HG02970 (cell line): Measurements from ENCODE around the gene GNA14.
"Not testable (repeated sequence)": the region's sequence is repeated elsewhere in the genome, so short reads cannot be mapped to it uniquely, and the experiment has no call there.

Experiments
- ATAC-seq: cut with Tn5 transposase; IDR thresholded peaks from one replicate; pipeline ENCODE4 v1.9.1; 2021; ENCODE audit warnings: mild to moderate bottlenecking, moderate library complexity, moderate number of reproducible peaks; ENCODE audit not compliant: unreplicated experiment, low FRiP score

GNA14 gene

DNA sequence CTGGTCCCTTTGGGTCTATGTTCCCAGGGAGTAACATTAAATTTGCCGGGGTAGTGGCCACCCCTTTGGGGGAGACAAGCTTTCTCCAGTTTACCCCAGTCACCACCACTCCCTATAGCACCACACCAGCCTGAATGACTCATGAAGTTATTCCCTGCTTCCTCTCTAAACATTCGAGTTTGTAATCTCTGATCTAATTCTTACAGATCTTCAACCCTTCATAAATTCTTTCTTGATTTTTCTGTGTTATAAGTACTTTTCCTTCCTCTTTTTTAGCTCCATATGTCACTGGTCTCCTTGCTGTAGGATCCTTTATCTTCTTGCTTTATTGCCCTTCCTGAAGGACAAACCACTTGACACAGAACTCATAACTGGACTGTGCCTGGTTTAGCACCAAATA lies 55.6 kb downstream of the GNA14 start:
- ATAC-seq: no peak

DNA sequence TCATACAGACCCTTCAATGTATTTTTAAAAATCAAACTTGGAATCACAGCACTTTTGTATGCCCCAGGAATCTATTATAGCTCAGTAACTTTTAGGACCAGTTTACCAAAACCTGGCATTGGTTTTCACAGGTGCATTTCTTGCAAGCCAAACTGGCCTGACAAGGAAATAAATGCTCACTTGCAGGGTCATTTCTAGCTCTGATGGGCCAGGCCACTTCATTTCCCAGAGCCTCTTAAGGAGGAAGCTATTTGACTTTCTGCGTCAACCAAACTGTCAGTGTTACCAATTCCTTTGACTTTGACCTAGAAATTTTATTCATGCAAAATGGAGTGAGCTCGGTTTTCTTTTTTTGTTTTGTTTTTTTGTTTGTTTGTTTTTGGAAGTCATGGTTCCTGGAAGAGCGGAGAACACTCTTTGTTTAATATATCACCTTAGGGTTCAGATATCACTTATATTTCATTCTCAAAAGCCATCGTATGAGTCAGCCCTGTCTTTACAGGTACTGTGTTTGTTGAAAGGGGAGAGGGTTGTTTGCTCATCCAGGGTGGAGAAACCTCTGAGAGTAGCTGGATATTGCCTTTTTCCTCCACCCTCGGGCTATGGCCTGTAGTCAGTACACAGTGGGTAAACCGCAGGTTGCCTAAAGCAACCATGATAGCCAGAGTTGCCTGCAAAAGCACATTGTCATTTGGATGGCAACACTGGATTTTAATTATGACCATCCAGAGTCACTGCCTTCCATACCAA lies 58.9 kb downstream of the GNA14 start:
- ATAC-seq: no peak

DNA sequence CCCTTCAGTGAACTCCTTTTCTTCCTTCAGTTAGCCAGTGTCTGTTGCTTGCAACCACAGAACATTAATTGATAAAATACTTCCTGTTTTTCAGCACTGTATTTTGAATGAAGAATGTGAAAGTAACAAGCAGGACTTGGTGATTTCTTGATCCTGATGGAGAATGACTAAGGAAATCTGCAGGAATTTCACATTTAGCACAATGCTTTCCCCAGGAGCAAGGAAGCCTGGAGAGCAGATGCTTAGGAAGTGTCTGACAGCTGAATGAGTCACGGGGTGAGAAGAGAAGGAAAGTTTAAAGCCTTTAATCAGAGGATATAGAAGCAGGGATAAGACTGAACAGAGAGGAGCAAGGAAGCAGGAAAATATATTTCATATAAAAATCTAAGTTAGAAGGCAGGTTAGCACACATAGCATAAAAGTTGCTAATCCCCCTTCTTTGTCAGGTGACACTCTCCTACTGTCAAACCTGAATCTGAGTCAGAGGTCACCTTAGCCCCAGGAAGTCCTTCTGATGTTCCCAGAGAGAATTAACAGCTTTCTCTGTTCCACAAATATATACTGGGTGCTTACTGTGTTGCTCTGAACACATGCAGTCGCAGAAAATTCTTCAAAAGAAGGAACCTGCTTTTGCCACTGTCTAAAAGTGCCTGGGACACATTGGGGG lies 59.7 kb downstream of the GNA14 start:
- no peak for ATAC-seq

DNA sequence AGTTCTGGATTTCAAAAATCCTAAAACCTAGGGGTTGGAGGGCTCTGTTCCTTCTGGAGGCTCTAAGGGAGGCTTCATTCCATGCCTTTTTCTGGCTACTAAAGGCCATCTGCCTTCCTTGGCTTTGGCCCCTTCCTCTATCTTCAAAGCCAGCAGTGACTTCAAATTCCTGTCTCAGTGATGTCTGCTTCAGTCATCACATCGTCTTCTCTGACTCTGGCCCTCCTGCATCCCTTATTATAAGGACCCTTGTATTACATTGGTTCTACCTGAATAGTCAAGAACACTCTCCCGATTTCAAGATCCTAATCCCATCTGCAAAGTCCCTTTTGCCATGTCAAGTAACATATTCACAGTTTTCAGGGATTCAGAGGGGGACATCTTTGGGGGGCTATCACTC lies 60.3 kb downstream of the GNA14 start:
- ATAC-seq: no peak

DNA sequence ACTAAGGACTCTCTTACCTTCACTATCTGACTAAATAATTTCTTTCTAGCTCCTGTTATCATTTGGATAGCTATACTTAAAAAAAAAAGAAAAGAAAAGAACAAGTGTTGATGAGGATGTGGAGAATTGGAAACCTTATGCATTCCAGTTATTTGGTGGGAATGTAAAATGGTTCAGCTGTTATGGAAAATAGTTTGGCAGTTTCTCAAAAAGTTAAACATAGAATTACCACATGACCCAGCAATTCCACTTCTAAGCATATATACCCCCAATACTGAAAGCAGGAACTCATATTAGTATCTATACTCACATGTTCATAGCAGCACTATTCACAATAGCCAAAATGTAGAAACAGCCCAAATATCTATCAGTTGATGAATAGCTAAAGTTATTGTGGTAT lies 61.1 kb downstream of the GNA14 start:
- no peak for ATAC-seq

DNA sequence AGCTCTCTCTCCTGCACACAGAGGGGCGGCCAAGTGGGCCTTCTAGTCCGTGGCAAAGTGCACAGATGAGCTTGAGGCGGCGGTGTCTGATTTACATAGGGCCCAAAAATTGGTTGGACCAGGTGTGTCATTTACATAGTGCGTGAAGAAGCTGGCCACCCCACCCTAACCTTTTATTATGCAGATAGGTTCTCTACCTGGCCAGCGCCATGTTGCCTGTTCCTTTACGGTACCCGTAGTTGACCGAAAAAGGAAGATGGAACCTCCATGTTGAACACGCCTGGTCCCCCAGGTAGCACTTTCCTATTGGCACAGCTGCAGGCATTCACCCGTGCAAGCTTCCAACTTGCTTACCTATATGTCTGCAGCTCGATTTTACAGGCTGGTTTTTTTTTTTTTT lies 61.5 kb downstream of the GNA14 start:
- no peak for ATAC-seq

DNA sequence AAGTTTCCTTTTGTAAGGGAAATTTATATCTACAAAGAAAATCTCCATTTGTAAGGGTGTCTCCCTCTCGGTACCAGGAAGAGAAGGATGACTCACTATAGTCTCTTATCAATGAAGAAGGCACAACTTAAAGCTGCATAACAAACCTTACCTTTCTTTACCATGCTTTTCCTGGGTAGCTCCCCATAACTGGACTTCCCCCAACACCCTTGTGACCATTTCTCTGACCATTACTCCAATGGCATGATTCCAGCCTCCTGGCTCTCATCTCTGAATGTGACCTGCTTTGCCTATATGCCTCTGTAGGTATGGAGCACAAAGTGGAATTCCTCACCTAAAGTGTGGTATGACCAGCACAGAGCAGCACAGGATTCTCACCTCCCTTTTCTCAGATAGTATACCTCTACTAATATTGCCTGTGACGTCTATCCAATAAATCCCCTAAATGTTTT lies 62.8 kb downstream of the GNA14 start:
- no peak for ATAC-seq

DNA sequence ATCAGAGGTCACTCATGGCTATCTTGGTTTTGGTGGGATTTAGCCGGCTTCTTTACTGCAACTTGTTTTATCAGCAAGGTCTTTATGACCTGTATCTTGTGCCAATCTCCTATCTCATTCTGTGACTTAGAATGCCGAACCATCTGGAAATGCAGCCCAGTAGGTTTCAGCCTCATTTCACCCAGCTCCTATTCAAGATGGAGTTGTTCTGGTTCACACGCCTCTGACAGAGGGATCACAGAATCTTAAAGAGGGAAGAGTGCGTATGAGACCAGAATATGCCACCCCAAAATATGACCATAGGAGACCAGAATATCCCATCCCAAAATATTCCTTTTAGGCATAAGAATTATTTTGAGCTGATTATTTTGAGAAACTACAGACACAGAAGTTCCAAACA lies 63.2 kb downstream of the GNA14 start:
- not testable (repeated sequence) for ATAC-seq

DNA sequence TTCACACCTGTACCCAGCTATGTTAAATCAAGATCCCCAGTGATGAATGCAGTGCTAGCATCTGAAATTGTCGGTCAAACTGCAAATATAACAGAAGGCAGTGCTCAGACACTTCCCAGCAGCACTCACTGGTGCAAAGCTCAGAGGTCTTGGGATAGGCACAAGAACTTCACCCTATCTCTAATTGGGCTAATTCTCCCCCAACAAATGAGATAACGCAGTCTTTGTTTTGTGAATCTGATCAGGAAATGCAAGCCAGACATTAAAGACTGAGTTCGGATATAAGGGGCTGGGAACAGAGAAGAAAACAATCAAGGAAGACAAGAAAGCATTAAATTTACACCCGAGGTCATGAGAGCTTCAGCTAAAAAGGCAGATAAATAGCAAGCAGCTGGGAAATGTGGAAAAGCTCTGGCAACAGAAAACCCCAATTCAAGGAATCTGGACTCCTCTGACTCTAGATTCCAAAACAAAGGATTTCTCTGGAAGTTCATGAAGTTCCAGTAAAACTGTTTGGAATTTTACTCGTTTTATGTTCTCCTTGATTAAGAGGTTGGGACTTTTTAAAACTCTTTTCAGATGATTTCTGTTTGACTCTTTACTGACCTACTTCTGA lies 65.1 kb downstream of the GNA14 start:
- no peak for ATAC-seq

DNA sequence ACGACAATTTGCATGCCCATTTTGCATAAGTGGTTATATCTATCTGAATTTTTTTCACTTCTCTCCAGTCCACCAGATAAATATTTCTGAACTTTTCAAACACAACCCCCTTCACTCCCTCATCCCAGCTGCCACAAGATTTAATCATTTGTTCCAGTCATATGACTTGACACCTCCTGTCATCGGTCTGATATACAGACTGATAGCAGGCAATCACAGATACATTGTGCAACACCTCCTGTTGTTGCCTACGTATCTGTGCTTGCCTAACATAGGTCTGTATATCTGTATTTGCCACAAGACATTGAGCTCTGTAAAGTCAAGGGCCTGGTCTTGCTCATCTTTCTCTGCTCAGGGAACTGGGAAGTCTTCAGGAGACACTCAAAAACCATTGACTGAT lies 65.6 kb downstream of the GNA14 start:
- ATAC-seq: no peak

DNA sequence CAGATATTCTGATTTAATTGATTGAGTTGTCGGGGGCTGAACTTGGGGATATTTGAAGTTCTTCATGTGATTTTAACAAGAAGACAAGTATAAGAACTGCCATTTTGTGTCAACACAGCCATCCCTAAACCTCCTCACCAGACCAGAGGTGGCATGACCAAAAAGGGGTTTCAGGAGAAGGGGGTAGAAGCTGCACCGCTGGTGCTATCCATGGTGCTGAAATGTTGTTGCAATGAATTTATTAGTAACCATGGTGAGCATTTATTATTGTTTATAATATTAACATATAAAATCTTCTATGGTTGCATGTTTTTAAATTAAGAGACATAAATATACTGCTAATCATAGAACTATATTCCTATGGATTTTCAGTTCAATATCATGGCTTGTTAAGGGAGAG lies 72.3 kb downstream of the GNA14 start:
- no peak for ATAC-seq

DNA sequence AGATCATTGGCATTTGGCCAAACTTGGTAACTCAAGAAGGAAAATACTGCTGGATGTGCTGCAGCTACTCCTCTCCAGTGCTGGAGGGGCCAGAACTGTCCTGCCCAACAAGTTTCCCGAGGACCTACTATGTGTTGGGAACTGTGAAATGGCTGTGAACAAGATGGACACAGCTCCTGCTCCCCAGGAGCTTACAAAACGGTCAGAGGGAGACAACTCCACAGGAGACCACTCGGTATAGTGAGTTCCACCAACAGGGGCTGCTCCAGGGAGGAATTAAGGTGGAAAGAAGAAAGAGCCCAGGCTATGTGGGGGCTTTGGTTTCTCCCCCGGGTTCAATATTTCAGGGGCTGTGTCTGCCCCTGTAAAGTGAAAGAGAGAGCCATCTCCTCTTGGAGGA lies 78.8 kb downstream of the GNA14 start:
- ATAC-seq: no peak

DNA sequence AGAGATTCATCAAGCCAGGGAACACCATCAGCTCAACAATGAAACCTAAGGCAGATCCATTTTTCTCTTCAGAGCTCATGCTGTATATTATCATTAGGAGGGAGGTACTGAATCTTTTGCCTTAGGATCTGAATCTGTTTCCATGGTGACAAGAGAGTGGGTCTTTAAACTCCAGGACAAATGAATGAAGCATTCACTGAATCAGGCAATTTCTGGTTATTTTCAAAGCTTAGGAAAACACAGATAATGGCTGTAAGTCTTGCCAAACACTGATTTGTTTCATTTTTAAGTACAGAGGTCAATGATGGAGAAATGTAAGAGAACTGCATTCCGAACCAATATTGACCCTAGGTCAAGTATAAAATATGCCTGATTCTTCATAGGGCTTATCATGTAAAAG lies 84.9 kb downstream of the GNA14 start:
- no peak for ATAC-seq

DNA sequence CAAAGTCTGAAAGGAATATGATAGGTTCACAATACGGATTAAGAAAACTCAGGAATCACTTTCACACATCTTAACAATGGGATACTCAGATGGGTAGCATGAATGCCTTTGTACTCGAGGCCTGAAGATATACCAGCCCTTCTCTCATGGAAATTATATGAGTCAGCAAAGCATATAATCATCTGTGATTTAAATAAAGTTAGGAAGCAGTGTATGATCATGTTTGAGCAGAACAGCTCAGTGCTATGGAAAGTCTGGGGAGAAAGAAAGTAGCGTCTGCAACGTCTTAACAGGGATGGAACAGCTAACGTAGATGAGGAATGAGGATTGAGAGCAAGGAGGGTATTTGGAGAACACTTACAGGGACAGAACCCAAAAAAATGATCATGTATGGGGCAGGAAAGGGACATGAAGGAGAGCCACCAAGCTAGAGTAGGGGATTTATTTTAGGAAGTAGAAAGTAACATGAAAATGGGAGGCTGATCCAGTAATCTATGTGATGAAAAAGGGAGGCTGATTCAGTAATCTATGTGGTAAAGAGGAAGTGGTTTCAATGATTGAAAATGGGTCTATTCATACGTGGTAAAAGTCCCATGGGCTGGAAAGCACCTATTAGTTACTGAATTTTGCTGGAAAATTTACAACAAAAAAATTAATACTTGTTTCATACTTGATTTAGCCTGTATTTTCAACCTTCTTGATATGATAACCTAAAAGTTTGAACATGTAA lies 85.9 kb downstream of the GNA14 start:
- ATAC-seq: no peak

DNA sequence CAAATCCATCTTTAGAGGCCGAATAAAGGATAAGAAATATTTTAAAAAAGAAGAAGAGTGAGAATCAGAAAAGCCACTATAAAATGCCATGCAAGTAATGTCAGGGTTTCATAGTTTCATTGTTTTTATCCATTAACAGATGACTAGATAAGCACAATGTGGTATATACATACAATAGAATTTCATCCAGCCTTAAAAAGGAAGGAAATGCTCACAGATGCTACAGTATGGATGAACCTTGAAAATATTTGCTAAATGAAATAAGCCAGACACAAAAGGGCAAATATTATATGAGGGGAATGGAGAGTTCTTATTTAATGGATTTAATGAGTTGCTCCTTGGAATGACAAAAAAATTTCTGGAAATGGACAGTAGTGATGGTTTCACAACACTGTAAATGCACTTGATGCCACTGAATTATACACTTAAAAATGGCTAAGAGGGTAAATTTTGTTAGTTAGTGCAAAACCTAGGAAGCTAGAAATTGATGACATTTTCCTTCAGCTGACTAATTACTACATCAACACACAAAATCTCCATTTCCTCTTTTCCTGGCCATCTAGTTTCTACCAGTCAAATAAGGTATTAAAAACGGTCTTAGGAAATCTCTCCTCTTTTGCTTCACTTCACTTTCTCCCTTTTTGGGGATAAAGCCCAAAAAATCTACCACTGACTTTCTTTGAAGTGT lies 86.6 kb downstream of the GNA14 start:
- no peak for ATAC-seq

DNA sequence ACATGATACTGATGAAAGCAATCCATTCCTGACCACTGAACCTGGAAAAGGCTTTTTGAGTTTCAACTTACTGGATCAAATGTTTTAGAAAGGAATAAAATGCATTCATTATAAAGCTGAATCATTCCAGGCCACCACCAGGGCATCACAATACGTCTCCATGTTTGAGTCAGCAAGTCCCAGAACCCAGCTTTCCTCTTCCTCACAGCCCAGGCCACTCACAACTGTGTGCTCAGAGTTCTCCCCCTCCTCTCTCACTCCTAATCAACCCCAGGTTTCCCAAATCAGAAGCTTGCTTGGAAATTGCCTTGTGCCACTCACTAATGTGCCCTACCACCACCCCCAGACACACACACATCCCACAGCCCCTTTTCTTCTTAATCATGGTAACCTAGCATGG lies 91.7 kb downstream of the GNA14 start:
- ATAC-seq: no peak

DNA sequence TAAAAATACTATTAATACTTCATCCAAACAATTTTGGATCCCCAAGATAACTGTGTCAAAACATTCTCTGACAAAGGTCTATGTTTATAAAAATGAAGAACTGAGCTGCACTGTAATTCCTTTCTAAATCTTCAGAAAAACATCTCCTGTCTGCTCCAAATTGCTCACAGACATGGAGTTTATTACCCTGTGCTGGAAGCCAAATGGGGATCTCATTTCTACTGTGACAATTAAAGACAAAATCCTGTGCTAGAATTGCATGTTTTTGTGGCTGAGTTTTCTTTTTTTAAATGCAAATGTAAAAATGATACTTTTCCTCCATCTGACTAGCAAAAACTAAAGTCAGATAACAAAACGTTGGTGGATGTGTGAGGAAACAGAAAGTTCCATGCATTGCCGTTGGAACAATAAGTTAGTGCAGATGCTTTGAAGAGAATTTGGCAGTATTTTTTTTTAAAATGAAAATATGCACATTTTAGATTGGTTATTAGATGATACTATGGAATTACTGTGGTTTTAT lies 93.5 kb downstream of the GNA14 start:
- no peak for ATAC-seq

DNA sequence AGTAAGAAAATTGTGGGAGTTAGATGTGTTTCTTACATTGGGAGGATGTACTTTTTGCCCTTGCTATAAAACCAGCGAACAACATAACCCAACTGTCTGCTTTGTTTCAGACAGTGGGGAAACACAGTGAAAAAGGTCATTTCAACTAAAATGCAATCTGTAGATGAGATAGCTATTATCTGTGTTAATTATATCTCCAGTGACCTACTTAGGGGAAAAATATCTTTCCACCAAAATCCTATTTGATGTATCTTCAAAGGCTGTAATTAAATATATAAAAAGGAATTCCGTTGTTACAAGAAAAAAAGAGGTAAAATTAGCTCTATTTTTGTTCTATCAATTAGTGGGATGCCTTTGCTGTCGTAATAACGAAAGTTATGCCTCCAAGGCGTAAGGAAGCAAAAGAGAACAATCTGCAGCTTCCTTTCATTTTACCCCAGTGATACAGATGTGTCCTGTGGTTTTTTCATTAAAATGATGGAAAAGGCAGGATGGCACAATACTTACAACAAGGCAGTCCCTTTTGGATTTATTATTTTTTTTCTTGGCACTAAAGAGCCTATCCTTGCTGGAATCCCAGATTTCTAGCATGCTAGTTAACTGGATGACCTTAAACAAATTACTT lies 100.9 kb downstream of the GNA14 start:
- no peak for ATAC-seq

DNA sequence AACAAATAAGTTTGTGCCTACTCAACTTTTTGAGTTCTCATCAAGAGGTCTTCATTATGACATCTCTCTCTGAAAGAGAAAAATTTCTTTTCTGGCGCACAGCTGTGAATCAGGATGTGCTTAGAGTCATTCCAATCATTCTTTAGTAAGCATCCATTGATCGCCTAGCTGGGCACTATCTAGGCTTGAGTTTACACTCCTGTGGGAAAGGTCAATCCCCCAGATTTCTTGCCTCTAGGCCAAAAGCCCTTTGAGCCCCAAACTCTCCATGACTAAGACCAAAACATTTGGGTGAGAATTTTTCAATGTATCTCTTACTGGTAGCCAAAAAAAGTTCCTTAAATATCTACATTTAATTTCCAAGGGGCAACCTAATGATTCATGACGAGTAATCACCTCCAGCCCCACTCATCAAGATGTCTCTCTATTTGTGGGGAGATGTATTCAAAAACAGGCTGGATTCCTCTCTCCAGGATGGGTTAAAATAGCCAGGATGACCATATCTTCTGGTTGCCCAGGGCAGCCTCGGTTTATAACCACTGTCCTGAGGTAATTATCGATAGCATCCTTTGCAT lies 101.7 kb downstream of the GNA14 start:
- no peak for ATAC-seq

DNA sequence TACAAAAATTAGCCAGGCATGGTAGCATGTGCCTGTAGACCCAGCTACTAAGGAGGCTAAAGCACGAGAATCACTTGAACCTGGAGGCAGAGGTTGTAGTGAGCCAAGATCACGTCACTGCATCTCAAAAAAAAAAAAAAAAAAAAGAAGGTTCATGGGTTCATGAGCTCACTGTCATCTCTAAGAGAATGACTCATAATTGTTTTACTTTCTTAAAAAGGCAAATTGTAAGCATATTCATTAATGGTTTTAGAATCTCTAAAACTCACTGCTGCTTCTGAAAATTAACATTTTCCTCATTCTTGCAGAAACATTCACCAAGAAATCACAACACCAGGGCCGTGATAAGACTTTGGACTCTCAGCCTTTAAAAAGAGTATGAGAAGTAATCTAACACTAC lies 103.6 kb downstream of the GNA14 start:
- ATAC-seq: no peak
